Measurements from ENCODE around the gene S100A4.
"Not testable (repeated sequence)": the region's sequence is repeated elsewhere in the genome, so short reads cannot be mapped to it uniquely, and the experiment has no call there.

The S100A4 gene

GRCh38 chr1:153525088-153525728, 20.4 kb downstream of the S100A4 start:
- H3K4me3 ChIP-seq (replicated peaks in 1 of 2; ENCODE audit: low read depth in 2 of 2, low read length in 2 of 2), result no peak overlapping the region
- TF ChIP-seq CTCF (IDR thresholded peaks at IDR 0.05; ENCODE audit: low read depth, low read length), result no peak
- DNase-seq (ENCODE audit: low read depth in 2 of 2), result peak; percentile 37 to 43

- DNase-seq (ENCODE audit: low read depth in 2 of 2); H3K4me3 ChIP-seq (replicated peaks in 1 of 2; ENCODE audit: low read depth in 2 of 2, low read length in 2 of 2): not testable (repeated sequence)
These were observed 23.1 kb downstream of the S100A4 start for GRCh38 chr1:153522353-153523048.

GRCh38 chr1:153521808-153522207, 23.8 kb downstream of the S100A4 start:
- H3K4me3 ChIP-seq (replicated peaks in 1 of 2; ENCODE audit: low read depth in 2 of 2, low read length in 2 of 2); DNase-seq (ENCODE audit: low read depth in 2 of 2): not testable (repeated sequence)

- DNase-seq (ENCODE audit: low read depth in 2 of 2), result no peak
- H3K4me3 ChIP-seq (replicated peaks in 1 of 2; ENCODE audit: low read depth in 2 of 2, low read length in 2 of 2), result no peak overlapping the region
- TF ChIP-seq CTCF (IDR thresholded peaks at IDR 0.05; ENCODE audit: low read depth, low read length), result no peak
These were observed 24.7 kb downstream of the S100A4 start for GRCh38 chr1:153520818-153521476.

- not testable (repeated sequence) for DNase-seq (ENCODE audit: low read depth in 2 of 2); H3K4me3 ChIP-seq (replicated peaks in 1 of 2; ENCODE audit: low read depth in 2 of 2, low read length in 2 of 2)
These were observed 25.4 kb downstream of the S100A4 start for GRCh38 chr1:153520137-153520691.

GRCh38 chr1:153519242-153519641, 26.4 kb downstream of the S100A4 start:
- DNase-seq (ENCODE audit: low read depth in 2 of 2), result no peak
- no peak overlapping the region for H3K4me3 ChIP-seq (replicated peaks in 1 of 2; ENCODE audit: low read depth in 2 of 2, low read length in 2 of 2)
- TF ChIP-seq CTCF (IDR thresholded peaks at IDR 0.05; ENCODE audit: low read depth, low read length), result no peak

- TF ChIP-seq CTCF (IDR thresholded peaks at IDR 0.05; ENCODE audit: low read depth, low read length), result no peak
- DNase-seq (ENCODE audit: low read depth in 2 of 2), result peak in 1 of 2 donors; percentile 22
- H3K4me3 ChIP-seq (replicated peaks in 1 of 2; ENCODE audit: low read depth in 2 of 2, low read length in 2 of 2), result no peak overlapping the region
These were observed 29.9 kb downstream of the S100A4 start for GRCh38 chr1:153515504-153516394.
